Measurements from ENCODE around the gene LYZL1.
"Not testable (repeated sequence)": the region's sequence is repeated elsewhere in the genome, so short reads cannot be mapped to it uniquely, and the experiment has no call there.

The LYZL1 gene

DNA sequence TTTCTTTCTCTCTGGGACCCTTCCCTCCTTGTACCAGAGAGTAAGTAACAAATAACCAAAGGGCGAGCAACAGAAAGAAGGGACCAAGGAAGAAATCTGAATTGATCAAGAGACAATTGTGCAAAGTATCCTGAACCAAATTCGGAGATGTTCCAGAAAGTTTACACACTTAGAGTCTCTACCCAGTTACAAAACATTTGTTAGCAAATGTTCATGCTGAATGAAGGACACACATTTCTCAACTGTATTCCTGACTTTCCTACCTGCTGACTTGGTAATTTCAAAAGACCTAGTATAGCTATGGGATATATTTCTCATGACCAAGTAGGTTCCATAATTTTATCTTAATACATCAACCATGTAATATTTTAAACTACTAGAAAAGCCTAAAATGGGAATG, 37.4 kb downstream of the LYZL1 start:
- H3K27ac ChIP-seq, result no peak overlapping the region
- no peak for DNase-seq (ENCODE audit: low read depth, low spot score)

DNA sequence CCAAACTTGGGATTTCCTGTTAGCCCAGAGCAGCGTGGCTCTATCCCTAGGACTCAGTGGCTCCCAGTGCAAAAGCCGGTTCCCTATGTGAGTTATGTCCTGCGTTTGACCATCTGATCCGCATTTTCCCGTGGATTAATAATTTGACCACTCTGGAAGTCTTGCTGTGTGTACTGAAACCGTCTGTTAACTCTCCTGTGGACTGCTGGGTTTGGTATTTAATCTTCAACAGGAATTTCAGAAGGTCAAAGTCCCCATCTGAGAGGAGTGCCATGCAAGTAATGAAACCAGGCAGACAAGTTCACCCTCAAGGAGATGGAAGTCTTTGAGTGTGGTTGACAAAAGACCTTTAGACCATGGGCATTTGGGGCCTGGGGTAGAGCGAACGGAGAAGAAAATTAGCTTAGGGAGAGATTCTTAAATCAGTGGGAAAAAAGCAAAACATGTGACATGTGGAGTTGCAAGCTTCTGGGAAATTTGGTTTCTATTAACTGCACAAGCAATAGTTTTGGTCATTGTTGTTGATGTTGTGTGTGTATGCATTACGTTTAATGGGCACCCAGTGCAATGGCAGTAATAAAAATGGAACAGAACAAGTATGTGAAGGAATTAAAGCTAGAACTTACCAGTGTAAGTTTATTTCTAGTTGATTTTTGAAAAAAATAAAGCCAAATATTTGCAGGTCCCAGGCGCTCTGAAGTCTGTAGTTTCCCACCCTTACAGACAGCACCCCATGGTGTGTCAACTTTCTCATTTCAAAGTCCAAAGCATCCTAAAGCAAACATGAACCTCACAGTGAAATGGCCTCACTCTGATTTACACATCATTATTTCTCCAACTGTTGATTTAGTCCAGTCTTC, 38.2 kb downstream of the LYZL1 start:
- no peak overlapping the region for H3K27ac ChIP-seq
- DNase-seq (ENCODE audit: low read depth, low spot score), result no peak

DNA sequence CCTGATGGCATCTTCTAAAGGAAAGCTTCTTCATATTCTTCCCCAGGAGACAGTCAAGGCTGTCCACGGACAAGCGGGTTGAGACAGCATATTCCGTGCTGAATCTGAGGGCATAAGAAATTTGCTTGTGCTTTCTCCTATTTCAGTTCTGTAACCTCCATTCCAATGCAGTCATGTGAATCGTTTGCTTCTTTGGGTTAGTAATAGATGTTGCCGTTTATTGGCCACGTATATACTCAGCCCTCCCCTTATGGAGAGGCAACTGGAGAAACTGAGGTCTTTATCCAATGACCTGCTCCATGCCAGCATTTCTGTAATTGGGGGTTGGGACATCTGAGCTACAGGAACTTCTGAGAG, 38.9 kb downstream of the LYZL1 start:
- DNase-seq (ENCODE audit: low read depth, low spot score), result no peak
- no peak overlapping the region for H3K27ac ChIP-seq

DNA sequence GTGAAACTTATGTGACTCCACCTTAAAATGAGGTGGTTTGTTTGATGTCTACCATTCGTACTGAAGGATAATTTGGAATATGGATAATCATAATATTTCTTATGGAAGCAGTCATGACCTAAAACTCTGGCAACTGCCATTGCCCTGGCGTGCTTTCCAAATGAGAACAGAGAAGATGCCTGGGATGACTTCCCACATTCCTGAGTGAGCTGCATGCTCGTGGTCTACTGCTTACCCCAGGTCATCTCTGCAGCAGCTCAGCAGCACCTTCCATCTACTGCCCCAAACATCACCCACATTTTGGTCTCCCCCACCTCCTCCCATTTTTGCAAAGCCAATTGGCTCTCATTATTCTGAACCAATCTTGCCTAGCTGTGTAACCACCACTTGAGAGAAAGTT, 40.1 kb downstream of the LYZL1 start:
- H3K27ac ChIP-seq, result no peak overlapping the region
- no peak for DNase-seq (ENCODE audit: low read depth, low spot score)

DNA sequence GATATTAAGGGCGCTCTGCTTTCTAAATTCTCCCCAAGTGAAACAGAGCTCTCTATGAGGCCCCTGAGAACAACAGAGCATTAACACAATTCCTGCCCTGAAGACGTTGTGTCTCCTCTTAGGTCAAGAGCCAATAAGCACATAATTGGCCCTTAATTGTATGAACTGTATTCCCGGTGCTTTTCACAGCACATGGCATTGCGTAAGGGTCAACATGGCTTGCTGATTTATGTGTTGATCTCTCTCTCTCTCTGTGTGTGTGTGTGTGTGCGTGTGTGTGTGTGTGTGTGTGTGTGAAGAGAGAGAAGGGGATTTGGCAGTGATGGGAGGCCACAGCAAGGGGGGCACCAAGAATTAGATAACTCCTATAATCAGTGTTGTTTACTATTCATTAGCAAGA, 40.5 kb downstream of the LYZL1 start:
- DNase-seq (ENCODE audit: low read depth, low spot score), result no peak
- no peak overlapping the region for H3K27ac ChIP-seq

DNA sequence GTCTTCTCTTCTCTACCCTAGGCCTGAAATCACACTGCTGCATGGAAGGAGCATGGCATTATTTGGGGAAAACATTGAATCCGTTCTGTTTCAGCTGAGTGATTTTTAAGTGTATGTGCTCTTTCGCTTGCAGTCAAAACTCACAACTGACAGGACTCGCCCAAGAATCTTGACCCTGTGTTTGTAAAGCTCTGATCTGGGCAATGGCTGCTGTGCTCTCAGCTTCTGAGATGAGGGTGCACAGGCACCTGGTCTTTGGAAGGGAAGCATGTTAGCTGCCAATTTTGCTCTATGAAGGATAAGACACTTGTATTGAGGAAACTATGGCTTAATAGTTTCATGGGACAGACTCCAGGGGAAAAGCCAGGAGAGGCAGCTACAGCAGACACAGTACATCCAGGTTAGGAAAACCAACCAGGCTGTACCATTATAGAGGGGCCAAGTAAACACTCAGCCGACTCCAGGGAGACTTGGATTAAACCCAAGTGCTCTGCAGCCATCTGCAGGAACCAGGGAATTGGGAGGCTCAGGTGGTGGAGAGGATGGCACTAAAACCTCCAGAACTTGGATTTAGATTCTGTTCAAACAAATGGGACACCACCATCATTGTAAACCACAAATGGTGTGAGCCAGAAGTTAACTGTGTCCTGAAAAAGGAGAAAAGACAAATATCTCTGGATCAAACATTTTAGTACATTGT, 43.3 kb downstream of the LYZL1 start:
- H3K27ac ChIP-seq, result no peak overlapping the region
- no peak for DNase-seq (ENCODE audit: low read depth, low spot score)

DNA sequence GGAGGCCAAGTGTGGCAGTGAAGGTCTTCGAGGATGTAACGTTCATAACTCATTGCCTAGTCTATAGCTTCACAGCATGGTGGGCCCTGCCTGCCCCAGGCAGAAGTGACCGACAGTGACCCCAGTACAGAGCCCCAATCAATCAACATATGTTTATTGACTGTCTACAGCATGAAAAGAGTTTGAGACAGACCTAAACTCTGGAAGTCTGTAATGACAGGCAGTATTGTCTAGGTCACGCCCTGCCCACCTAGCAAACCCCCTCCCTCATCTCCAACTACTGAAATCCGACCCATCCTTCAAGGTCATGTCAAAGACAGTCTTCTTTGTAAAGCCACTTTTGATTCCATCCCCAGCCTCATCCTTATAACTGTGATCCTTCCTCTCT, 43.9 kb downstream of the LYZL1 start:
- no peak for DNase-seq (ENCODE audit: low read depth, low spot score)
- H3K27ac ChIP-seq, result no peak overlapping the region

DNA sequence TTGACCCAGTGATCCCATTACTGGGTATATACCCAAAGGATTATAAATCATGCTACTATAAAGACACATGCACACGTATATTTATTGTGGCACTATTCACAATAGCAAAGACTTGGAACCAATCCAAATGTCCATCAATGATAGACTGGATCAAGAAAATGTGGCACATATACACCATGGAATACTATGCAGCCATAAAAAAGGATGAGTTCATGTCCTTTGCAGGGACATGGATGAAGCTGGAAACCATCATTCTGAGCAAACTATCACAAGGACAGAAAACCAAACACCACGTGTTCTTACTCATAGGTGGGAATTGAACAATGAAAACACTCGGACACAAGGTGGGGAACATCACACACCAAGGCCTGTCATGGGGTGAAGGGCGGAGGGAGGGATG, 48.7 kb downstream of the LYZL1 start:
- not testable (repeated sequence) for DNase-seq (ENCODE audit: low read depth, low spot score); H3K27ac ChIP-seq

DNA sequence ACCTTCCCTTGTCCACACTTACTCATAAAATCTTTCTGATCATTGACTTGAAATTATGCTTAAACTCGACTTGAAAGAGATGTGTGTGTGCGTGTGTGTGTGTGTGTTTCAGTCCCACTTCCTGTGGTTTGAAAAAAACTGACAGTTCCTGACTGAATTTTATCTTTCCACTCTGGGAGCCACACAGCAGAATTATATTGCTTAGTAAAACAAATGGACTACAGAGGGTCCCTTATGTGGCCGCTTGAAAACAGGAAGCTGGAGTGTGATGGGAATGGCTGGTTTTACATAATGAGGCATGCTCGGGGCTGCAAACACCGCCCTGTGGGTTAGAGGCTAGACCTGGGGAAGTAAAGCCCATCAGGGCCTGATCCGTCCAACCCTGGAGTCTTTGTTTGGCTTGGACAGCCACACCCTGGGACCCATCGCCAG, 54.8 kb downstream of the LYZL1 start:
- no peak overlapping the region for H3K27ac ChIP-seq
- no peak for DNase-seq (ENCODE audit: low read depth, low spot score)

DNA sequence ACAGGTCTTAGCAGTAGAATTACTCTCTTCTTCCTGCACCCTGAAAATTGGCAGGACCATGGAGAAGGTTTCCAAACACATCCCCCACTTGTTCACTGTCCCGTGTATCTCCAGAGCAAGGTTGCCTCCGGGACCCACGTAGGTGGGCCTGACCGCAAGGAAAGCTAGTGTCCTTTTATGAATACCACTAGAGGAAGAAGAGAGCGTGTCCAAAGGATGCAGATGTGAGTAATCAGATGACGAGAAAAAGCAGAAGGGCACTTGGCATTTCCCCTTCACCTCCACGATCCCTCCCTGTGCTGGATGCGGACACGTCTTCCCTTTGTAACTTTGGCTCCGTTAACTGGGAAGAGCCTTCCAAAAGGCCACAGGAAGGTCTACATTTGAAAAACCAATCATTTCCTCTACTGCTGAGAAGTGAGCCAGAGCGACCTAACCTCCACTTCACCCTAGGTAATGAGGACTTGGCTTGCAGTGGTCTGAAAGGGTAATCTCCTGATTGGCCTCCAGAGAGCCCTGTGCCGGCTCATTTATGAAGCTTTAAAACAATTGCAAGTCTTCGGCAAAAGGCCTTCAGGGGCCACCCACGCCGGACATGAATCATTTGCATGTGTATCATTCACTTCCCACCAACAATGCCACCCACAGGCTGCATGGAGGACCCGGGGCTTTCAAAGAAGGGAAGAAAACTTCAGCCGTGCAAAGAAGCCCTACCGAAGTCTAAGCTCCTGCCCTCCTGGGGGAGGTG, 55.4 kb downstream of the LYZL1 start:
- DNase-seq (ENCODE audit: low read depth, low spot score), result no peak
- no peak overlapping the region for H3K27ac ChIP-seq

DNA sequence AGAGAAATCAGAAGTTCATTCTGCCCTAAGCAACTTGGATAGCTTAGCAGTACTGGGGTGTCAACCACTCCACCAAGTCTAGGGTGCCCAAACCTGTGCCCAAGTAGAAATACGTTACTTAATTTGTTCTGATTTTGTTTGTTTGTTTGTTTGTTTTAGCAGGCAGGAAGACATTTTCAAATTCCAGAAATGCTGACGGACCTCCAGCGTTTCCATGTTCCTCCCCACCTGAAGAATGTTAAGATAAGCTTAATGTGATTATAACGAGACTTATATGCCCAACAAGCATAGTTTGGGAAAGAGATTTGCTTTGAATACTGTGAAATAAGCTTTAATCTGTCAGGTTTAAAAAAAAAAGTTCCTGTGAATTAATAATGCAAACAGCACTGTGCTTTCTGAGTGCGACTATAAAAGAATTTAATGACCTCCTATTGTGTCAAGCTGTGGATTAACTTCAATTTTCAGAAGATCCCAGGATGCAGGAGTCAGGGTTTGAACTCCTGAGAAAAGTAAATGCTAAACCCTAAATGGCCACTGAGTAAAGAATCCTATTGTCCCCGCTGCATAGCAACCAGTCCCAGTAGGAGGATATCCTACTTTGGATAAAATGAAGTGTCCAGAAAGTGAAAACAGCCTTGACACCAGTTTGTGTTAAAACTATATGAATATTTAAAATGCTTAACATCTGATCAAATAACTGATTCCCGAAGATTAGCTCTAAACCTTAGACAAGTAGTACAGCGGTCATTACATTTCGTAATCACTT, 56.5 kb downstream of the LYZL1 start:
- no peak for DNase-seq (ENCODE audit: low read depth, low spot score)
- no peak overlapping the region for H3K27ac ChIP-seq

DNA sequence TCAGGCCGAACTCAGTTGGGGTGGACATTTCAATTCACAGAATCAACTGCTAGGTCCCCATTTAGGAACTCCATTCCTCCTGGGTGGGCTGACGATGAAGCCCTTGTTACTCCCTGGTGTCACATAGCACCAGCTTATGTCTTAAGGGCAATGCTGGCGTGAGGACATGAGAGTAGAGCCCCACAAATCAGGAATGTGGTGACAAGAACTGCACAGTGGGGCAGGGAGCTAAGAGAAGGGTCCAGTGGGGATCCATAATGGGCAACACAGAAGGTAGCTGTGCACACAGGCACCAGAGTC, 57.0 kb downstream of the LYZL1 start:
- no peak for DNase-seq (ENCODE audit: low read depth, low spot score)
- H3K27ac ChIP-seq, result no peak overlapping the region

DNA sequence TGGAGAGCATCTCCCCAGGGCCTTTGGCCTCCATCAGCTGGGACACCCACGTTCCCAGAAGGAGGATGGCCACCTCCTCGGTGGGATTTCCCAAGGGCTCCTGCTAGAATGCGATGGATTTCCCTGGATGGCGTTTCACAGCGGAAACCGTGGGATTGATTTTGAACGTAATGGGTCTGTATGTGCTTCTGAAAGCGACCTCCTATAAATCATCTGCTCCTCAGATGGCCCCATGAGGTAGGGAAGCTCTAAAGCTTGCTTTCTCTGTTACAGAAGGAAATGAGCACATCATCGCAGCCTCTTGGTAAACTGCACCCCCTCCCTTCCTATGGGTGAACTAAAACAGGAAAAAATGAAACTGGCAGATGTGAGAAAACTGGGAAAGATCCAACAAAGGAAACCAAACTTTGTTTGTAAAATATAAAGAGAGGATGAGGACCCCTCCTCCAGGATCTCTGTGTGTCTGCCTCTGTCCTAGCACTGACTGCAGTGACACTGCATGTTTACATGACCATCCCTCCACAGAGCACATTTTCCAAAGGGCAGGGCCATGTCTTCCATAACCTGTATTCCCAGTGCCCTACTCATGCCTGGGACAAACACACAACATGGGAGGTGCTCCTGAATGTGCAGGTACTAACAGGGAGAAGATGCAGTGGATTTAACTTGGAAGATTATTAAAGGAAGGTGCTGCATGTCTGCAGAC, 57.6 kb downstream of the LYZL1 start:
- H3K27ac ChIP-seq, result no peak overlapping the region
- no peak for DNase-seq (ENCODE audit: low read depth, low spot score)

DNA sequence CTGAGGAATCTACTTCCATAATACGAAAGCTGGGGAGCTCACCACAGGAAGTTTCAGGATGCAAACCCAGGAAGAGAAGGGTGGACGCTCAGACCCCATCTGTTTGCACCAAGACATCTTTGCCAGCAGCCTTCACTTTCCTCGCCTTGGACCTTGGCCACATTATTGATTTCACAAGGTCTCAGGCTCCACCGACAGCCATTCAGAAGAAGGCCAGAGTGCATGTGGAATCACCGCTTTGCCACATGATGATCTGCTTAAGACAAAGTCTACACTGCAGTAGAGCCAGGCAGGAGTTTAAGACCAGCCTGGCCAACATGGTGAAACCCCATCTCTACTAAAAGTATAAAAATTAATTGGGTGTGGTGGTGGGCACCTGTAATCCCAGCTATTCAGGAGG, 60.0 kb downstream of the LYZL1 start:
- DNase-seq (ENCODE audit: low read depth, low spot score), result no peak
- H3K27ac ChIP-seq, result no peak overlapping the region

DNA sequence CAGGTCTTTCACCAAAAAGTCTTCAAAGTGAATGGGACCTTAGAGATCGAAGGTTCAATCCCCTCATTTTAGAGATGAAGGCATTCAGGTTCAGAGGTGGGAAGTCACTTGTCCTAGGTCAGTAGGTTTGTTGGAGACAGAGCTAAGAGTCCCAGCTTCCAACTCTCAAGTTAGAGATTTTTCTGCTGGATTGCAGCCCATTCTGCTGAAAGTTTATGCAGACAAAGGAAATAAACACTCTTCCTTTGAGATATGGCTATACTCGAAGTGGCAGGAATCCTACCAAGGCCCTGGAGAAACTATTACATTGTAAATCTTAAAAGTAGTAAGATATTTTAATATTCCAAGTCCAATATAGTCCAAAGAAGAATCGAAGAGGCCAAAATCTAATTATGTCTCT, 64.4 kb downstream of the LYZL1 start:
- no peak overlapping the region for H3K27ac ChIP-seq
- no peak for DNase-seq (ENCODE audit: low read depth, low spot score)

DNA sequence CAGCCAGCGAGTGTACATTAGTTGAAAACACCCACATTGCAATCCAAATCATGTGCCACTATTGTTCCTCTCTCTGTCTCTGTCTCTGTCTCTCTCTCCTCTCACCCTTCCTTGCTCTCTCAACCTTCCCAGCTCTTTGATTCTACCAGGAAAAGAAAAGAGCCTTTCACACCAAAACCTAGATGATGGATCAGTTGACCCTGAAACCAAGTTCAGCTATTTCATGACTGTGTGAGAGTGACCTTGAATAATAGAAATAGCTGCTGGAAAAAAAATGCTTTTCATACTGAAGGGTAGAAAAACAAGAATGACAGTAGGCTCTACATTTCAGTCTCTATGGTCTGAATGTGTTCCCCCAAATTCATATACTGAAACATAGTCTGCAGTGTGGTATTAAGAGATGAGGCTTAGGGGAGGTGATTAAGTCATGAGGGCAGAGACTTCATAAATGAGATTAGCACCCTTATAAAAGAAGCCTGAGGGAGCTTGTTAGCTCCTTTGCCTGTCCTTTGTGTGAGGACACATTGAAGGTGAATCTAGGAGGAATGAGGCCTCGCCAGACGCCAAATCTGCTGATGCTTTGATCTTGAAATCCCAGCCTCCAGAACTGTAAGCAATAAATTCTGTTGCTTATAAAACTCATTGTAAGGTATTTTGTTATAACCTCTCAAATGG, 65.2 kb downstream of the LYZL1 start:
- DNase-seq (ENCODE audit: low read depth, low spot score), result no peak
- no peak overlapping the region for H3K27ac ChIP-seq

DNA sequence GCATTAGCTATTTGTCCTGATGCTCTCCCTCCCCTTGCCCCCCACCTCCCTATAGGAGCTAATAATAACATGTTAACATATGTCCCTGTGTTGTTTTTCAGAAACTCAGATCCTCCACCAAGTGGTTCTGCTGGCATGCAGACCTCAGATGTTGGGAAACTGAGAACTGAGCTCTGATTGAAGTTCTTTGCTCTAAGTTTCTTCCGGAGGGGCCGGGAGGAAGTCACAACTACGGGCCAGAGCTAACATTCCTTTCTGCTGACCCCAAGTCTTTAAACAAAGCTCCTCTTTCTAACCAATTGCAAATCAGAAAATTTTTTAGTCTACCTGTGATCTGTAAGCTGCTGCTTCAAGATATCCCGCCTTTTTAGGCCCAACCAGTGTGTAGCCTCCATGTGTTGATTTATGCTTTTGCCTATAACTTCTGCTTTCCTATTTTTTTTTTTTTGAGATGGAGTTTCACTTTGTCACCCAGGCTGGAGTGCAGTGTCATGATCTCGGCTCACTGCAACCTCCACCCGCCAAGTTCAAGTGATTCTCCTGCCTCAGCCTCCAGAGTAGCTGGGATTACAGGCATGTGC, 66.6 kb downstream of the LYZL1 start:
- H3K27ac ChIP-seq, result no peak overlapping the region
- DNase-seq (ENCODE audit: low read depth, low spot score), result no peak

DNA sequence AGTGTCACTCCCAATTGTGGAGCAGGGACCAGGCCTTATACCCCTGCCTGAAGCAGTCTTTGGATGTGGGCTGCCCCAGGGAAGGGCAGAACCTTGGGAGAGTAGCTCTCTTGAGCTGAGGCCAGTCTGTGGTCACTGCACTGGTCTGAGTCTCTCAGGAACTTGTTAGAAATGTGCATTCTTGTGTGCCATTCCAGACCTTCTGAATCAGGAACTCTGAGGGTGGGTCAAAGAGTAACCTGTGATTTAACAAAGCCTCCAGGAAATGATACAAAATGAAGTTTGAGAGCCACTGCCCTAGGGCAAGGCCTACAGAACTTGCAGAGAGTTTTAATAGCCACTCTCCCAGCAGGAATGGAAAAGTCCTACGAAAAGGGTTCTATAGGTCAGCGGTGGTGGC, 68.1 kb downstream of the LYZL1 start:
- no peak for DNase-seq (ENCODE audit: low read depth, low spot score)
- no peak overlapping the region for H3K27ac ChIP-seq

DNA sequence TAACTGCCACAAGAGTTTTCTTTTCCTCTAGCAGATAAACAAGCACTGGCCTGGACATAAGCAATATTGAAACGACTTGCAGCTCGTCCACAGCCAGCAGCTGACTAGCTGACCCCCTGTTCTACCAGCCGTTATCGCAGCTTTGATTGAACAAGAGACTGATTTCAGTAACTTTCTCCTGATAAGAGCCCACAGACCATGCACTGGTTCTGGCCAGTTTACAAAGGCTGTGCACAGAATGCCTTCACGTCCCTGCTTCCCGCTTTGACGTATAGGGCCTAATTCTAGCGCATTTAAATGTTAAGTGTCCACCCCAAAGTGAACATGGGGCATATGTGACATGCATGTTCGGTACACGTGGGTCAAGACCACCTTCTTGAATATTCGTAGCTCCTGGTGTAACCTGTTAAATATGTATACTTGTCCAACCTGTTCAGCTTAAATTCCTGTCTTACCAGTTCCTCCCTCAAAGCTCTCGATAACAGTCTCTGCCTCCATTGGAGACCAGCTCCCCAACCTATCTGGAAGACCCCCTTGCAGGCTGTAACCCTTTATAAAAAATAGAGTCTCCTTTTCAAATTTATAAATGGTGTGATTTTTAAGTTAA, 69.2 kb downstream of the LYZL1 start:
- no peak overlapping the region for H3K27ac ChIP-seq
- no peak for DNase-seq (ENCODE audit: low read depth, low spot score)

Data from epithelial cell of prostate (primary cell).